CD14-positive monocyte (primary cell): Measurements from ENCODE around the gene SPANXN4. TPM values are rescaled to one million over a fixed set of nuclear protein-coding genes. Genes with fewer than 3 reads are reported as not detected.

Experiments
- DNase-seq, 3 donors: peaks; one replicate each; pipeline ENCODE4 v3.0.0-alpha.2; 2011 to 2022
- H2AFZ ChIP-seq: 2 replicates; pipeline ENCODE4 v1.6.0; 2012; ENCODE audit warnings: mild to moderate bottlenecking, low read depth, low read length, inconsistent platforms; ENCODE audit not compliant: insufficient read depth, poor library complexity, severe bottlenecking
- H3K27ac ChIP-seq, 2 donors: 1 replicate in 1 of 2; 2 replicates in 1 of 2; pipeline ENCODE4 v1.5.1; 2012 to 2013; ENCODE audit warnings: low read length in 2 of 2, control low read depth in 1 of 2, inconsistent platforms in 1 of 2, low read depth in 1 of 2, mild to moderate bottlenecking in 1 of 2
- H3K27me3 ChIP-seq, 2 donors: one replicate each; pipeline versions ENCODE4 v1.6.0 to v1.6.1; 2011 to 2013; ENCODE audit warnings: low read length in 2 of 2; ENCODE audit not compliant: control insufficient read depth in 2 of 2, insufficient read depth in 2 of 2
- H3K36me3 ChIP-seq, 2 donors: replicated peaks in 1 of 2; 1 replicate in 1 of 2; 2 replicates in 1 of 2; pipeline versions ENCODE4 v1.5.1 to v1.6.1; 2012 to 2013; ENCODE audit warnings: low read length in 2 of 2, control low read depth in 1 of 2, inconsistent platforms in 1 of 2, mild to moderate bottlenecking in 1 of 2; ENCODE audit not compliant: insufficient read depth in 2 of 2, control insufficient read depth in 1 of 2
- H3K4me1 ChIP-seq, 2 donors: 1 replicate in 1 of 2; 2 replicates in 1 of 2; pipeline versions ENCODE4 v1.5.1 to v1.6.1; 2012 to 2013; ENCODE audit warnings: low read length in 2 of 2, control low read depth in 1 of 2, inconsistent platforms in 1 of 2, mild to moderate bottlenecking in 1 of 2, moderate library complexity in 1 of 2; ENCODE audit not compliant: insufficient read depth in 2 of 2, control insufficient read depth in 1 of 2
- H3K4me2 ChIP-seq: replicated peaks from 2 replicates; pipeline ENCODE3; 2012; ENCODE audit warnings: low read length, moderate library complexity, mild to moderate bottlenecking; ENCODE audit not compliant: poor library complexity, severe bottlenecking; ENCODE audit errors: extremely low read depth
- H3K4me3 ChIP-seq, 3 experiments: fragments of 200-600 bp in 1 of 3; sonication (generic) in 1 of 3; replicated peaks in 1 of 3; 1 replicate in 2 of 3; 2 replicates in 1 of 3; pipeline ENCODE4 v1.5.1; 2011 to 2013; ENCODE audit warnings: low read length in 3 of 3, mild to moderate bottlenecking in 3 of 3, control low read depth in 2 of 3, low read depth in 2 of 3, inconsistent platforms in 1 of 3, moderate library complexity in 1 of 3
- H3K79me2 ChIP-seq: 2 replicates; pipeline ENCODE4 v1.6.0; 2012; ENCODE audit warnings: mild to moderate bottlenecking, control low read depth, inconsistent platforms, low read length, moderate library complexity; ENCODE audit not compliant: insufficient read depth
- H3K9ac ChIP-seq: 2 replicates; pipeline ENCODE4 v1.6.0; 2017; ENCODE audit warnings: low read length, mild to moderate bottlenecking; ENCODE audit not compliant: insufficient read depth, poor library complexity, severe bottlenecking
- H3K9me3 ChIP-seq, 2 donors: replicated peaks in 1 of 2; 1 replicate in 1 of 2; 2 replicates in 1 of 2; pipeline versions ENCODE4 v1.5.1 to v1.6.1; 2012 to 2013; ENCODE audit warnings: low read length in 2 of 2, control low read depth in 1 of 2; ENCODE audit not compliant: control insufficient read depth in 1 of 2, insufficient read depth in 1 of 2
- H4K20me1 ChIP-seq: 2 replicates; pipeline ENCODE4 v1.6.0; 2012; ENCODE audit warnings: mild to moderate bottlenecking, low read length, control low read depth, moderate library complexity; ENCODE audit not compliant: insufficient read depth
- H3K27ac Mint-ChIP-seq, 7 donors: one replicate each; pipeline ENCODE4 v1.8.0; 2020; ENCODE audit warnings: mild to moderate bottlenecking in 7 of 7, mixed read lengths in 7 of 7, moderate library complexity in 6 of 7, inconsistent platforms in 2 of 7
- H3K27me3 Mint-ChIP-seq, 3 donors: one replicate each; pipeline ENCODE4 v1.8.0; 2021 to 2022; ENCODE audit warnings: low read depth in 3 of 3, mild to moderate bottlenecking in 3 of 3, mixed read lengths in 3 of 3, moderate library complexity in 3 of 3, inconsistent platforms in 1 of 3
- H3K36me3 Mint-ChIP-seq, 2 donors: one replicate each; pipeline ENCODE4 v1.8.0; 2020; ENCODE audit warnings: mixed read lengths in 2 of 2, inconsistent platforms in 1 of 2, mild to moderate bottlenecking in 1 of 2
- H3K4me1 Mint-ChIP-seq: one replicate; pipeline ENCODE4 v1.8.0; 2020; ENCODE audit warnings: mild to moderate bottlenecking, mixed read lengths
- H3K4me3 Mint-ChIP-seq, 2 donors: one replicate each; pipeline ENCODE4 v1.8.0; 2020; ENCODE audit warnings: mild to moderate bottlenecking in 2 of 2, mixed read lengths in 2 of 2, moderate library complexity in 1 of 2
- H3K9me3 Mint-ChIP-seq, 7 donors: one replicate each; pipeline ENCODE4 v1.8.0; 2020 to 2022; ENCODE audit warnings: mixed read lengths in 7 of 7, mild to moderate bottlenecking in 6 of 7, moderate library complexity in 6 of 7, inconsistent platforms in 2 of 7
- CTCF ChIP-seq: fragments of 200-600 bp; IDR thresholded peaks from one replicate; pipeline ENCODE4 v1.8.0; 2022; ENCODE audit warnings: antibody characterized with exemption, mild to moderate bottlenecking
- WGBS: methylation state at CpG from one replicate; pipeline ENCODE4 v1.1.5; 2013; ENCODE audit warnings: missing lambda C conversion rate; ENCODE audit not compliant: insufficient coverage; 5-methylcytosine and 5-hydroxymethylcytosine counted together
- intact Hi-C, 2 donors: fragments of 100-400 bp; cut with micrococcal nuclease; formaldehyde crosslinking; loops; one replicate each; pipeline versions ENCODE4 v1.15.0 to v1.15.1; 2023
- polyA plus RNA-seq, 3 donors: library from polyadenylated mRNA; depleted of rRNA in 1 of 3; unstranded in 2 of 3; stranded (reverse) in 1 of 3; fragments of 300-500 nt in 2 of 3; fragments of >200 nt in 1 of 3; fragmentation: Illumina TruSeq in 2 of 3; gene quantifications; 1 replicate in 2 of 3; 2 replicates in 1 of 3; pipeline ENCODE4 v1.2.3, GENCODE V29; 2012 to 2021

The SPANXN4 gene
- polyA plus RNA-seq, 3 donors = not detected

DNA sequence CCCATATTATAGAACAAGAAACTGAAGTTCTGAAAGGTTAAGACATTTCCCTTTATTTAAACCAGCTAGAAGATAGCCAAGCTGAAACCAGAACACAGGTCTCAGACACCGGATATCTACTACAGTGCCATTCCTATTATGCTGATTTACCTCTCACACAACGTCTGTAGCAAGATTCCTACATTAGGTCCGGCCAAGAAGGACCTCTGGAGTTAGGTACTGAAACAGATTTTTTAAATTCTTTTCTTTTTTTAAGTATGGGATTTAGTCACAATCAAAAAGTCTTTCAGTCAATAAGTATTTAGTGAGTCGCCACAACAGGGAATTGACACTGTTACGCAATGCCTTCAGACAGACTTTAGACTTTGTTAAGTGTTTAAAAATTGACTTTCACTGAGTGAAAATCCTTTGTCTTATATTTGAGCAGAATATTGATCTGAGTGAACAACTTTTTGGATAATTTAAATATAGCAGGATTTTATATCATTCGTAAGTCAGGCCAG, 26.5 kb upstream of the SPANXN4 start:
- no CpG with 5 or more reads among the region's 6 CpGs for WGBS

DNA sequence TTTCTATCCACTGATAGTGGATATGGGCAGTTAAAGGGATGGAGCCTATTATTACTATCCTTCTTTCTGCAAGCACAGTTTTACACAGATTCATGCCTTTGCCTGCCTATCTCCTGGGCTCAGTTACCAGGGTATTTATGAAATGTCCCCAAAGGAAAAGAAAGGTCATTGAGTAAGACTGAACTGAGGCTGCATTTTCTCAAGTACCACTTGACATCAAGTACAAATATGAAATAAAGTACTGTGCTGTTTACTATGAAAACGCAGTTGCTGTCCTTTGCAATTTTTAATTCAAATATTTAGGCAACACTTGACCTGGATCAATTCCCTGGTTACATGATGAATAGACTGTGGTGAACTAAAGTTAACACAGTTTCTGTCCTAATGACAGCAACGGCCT, 23.5 kb upstream of the SPANXN4 start:
- Histone ChIP-seq H3K27ac (no peak overlapping the region), H3K27me3 (no peaks in the 10 kb centered on the region), H3K79me2 (no peaks in the 10 kb centered on the region), H2AFZ (no peak overlapping the region), H4K20me1 (no peaks in the 10 kb centered on the region), H3K9me3 (no peaks in the 10 kb centered on the region), H3K9ac (no peak overlapping the region), H3K4me2 (no peak overlapping the region), H3K36me3 (no peaks in the 10 kb centered on the region), H3K4me1 (no peaks in the 10 kb centered on the region), H3K4me3 (no peak overlapping the region)
- H3K4me3 Mint-ChIP-seq = no peak overlapping the region
- H3K27me3 Mint-ChIP-seq = no peaks in the 10 kb centered on the region
- H3K4me1 Mint-ChIP-seq = no peaks in the 10 kb centered on the region
- DNase-seq = no peak
- WGBS = no CpG with 5 or more reads among the region's 2 CpGs
- no peak for TF ChIP-seq CTCF
- intact Hi-C loops = no loop called here
- peaks cover 0 to 2% (median 0%) of the 10 kb centered on the region in 7 donors for H3K9me3 Mint-ChIP-seq
- H3K36me3 Mint-ChIP-seq = no peaks in the 10 kb centered on the region
- H3K27ac Mint-ChIP-seq = no peak overlapping the region

More for the DNA sequence above, 26.5 kb upstream of the SPANXN4 start:
- Histone ChIP-seq H4K20me1 (no peaks in the 10 kb centered on the region), H3K79me2 (no peaks in the 10 kb centered on the region), H3K4me3 (no peak overlapping the region), H3K27me3 (no peaks in the 10 kb centered on the region), H3K9ac (no peak overlapping the region), H3K4me2 (no peak overlapping the region), H3K4me1 (no peaks in the 10 kb centered on the region), H3K9me3 (no peaks in the 10 kb centered on the region), H3K36me3 (no peaks in the 10 kb centered on the region), H3K27ac (no peak overlapping the region), H2AFZ (no peak overlapping the region)
- no peak overlapping the region for H3K27ac Mint-ChIP-seq
- no peak for DNase-seq
- H3K4me1 Mint-ChIP-seq = no peaks in the 10 kb centered on the region
- no peaks in the 10 kb centered on the region for H3K27me3 Mint-ChIP-seq
- no peaks in the 10 kb centered on the region for H3K36me3 Mint-ChIP-seq
- H3K4me3 Mint-ChIP-seq = no peak overlapping the region
- no peaks in the 10 kb centered on the region for H3K9me3 Mint-ChIP-seq
- intact Hi-C loops = no loop called here
- no peak for TF ChIP-seq CTCF
